ENCODE results near the gene NANOS3.

- TF ChIP-seq, protein P1, sequence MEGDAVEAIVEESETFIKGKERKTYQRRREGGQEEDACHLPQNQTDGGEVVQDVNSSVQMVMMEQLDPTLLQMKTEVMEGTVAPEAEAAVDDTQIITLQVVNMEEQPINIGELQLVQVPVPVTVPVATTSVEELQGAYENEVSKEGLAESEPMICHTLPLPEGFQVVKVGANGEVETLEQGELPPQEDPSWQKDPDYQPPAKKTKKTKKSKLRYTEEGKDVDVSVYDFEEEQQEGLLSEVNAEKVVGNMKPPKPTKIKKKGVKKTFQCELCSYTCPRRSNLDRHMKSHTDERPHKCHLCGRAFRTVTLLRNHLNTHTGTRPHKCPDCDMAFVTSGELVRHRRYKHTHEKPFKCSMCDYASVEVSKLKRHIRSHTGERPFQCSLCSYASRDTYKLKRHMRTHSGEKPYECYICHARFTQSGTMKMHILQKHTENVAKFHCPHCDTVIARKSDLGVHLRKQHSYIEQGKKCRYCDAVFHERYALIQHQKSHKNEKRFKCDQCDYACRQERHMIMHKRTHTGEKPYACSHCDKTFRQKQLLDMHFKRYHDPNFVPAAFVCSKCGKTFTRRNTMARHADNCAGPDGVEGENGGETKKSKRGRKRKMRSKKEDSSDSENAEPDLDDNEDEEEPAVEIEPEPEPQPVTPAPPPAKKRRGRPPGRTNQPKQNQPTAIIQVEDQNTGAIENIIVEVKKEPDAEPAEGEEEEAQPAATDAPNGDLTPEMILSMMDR (IDR thresholded peaks at IDR 0.05), result no peak
- no peak for TF ChIP-seq POLR2A (IDR thresholded peaks at IDR 0.05)
These were observed 53.0 kb downstream of the NANOS3 start for GRCh38 chr19:13929956-13930355.
